Medulla oblongata (tissue), 1 donor: ENCODE results near the gene HSBP1L1.
"Not testable (repeated sequence)": the region's sequence is repeated elsewhere in the genome, so short reads cannot be mapped to it uniquely, and the experiment has no call there.

Source experiments
- DNase-seq: peaks from one replicate; pipeline ENCODE4 v3.0.0-alpha.2; 2015; ENCODE audit errors: extremely low spot score

Gene HSBP1L1

DNA sequence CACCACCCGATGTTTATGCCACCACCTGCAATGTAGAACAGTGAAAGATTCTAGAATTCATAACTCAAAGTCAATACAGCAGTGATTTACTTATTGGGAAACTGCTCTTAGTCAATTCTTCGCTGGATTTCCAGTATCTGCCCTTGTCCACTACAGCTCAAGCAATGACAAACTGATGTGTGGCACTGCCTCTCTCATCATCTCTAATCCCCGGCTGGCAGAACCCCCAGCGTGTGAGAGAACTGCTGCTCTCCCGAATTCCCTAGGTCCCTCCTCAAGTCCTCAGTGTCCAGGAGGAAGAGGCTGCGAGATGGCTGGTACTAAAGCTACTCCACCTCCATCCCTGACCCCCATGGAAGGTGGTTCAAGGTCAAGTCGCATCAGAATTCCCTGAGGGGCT lies 22.3 kb downstream of the HSBP1L1 start:
- no peak for DNase-seq

- no peak for DNase-seq
These were observed 23.1 kb downstream of the HSBP1L1 start for GRCh38 chr18:79987566-79987965.

- DNase-seq = peak; percentile 59
These were observed 23.6 kb downstream of the HSBP1L1 start for GRCh38 chr18:79988071-79988450.

DNA sequence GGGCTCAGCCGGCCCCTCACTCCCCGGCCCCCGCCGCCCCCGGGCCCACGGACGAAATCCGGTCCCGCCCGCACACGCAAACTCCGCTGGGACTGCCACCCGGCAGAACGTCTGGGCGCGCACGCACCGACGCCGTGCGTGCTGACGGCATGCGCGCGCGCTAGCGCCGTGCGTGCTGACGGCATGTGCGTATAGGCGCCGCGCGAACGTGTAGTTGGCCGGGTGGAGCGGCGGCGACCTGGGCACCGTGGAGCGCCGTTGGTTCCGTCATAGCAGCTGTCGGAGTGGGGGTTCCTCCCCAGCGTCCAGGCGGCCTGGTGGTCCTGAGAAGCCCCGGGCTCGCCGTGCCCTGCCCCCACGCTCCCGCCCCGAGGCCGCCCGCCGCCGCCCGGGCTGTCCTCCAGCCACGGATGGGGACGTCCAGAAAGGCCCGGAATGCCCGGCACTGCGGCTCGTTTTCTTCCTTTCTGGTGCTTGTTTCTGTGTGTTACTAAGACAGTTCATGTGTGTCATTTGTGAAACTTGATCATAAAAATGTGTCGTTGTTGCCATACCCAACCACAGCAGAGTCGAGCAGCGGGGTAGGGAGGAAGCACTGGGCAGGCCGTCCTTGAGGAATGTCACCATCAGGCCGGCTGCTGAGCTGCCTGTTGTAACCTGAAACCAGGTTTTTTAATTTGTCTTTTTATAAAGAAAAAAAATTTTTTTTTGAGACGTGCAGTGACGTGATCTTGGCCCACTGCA lies 24.2 kb downstream of the HSBP1L1 start, which contains the start of gene TXNL4A:
Gene TXNL4A (minus strand): TSS at position 113 of the 744 bp plus-strand sequence. CDS start 171 bp downstream, outside the sequence.
- DNase-seq = peak; percentile 88

- DNase-seq = no peak
These were observed 24.7 kb downstream of the HSBP1L1 start for GRCh38 chr18:79989195-79989497.

- DNase-seq = no peak
These were observed 27.1 kb downstream of the HSBP1L1 start for GRCh38 chr18:79991494-79991893.

DNA sequence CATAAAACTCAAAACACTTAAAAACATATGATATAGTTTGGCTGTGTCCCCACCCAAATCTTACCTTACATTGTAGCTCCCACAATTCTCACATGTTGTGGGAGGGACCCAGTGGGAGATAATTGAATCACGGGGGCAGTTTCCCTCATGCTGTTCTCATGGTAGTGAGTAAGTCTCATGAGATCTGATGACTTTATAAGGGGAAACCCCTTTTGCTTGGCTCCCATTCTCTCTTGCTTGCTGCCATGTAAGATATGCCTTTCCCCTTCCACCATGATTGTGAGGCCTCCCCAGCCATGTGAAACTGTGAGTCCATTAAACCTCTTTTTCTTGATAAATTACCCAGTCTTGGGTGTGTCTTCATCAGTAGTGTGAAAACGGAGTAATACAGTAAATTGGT lies 35.3 kb downstream of the HSBP1L1 start:
- DNase-seq = not testable (repeated sequence)

DNA sequence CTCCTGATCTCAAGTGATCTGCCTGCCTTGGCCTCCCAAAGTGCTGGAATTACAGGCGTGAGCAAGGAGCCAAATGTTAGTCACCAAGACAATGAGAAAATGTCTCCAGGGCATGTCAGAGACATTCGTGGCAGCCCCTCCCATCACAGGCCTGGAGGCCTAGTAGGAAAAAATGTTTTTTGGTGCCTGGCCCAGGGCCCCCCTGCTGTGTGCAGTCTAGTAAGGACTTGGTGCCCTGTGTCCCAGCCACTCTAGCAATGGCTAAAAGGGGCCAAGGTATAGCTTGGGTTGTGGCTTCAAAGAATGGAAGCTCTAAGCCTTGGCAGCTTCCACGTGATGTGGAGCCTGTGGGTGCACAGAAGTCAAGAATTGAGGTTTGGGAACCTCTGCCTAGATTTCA lies 36.4 kb downstream of the HSBP1L1 start:
- no peak for DNase-seq

DNA sequence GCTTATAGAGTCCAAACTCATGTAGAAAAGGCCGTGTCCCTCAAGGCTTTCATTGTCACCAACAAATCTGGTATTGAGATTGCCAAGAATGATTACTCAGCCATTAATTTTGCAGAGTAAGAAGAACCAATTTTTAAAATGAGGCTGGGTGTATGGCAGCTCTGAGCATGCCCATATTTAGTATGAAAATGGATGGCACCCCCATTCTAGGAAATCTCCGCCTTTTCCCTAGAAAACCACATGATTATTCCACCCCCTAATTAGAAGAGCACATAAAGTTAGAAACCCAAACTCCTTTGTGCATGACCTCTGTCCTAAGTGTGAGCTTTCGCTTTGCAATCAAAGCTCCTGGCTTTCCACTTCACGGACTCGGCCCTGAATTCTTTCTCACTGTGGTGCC lies 38.0 kb downstream of the HSBP1L1 start:
- DNase-seq = no peak

- no peak for DNase-seq
These were observed 40.3 kb downstream of the HSBP1L1 start for GRCh38 chr18:80004600-80005342.

- DNase-seq = no peak
These were observed 42.3 kb downstream of the HSBP1L1 start for GRCh38 chr18:80006724-80007123.

DNA sequence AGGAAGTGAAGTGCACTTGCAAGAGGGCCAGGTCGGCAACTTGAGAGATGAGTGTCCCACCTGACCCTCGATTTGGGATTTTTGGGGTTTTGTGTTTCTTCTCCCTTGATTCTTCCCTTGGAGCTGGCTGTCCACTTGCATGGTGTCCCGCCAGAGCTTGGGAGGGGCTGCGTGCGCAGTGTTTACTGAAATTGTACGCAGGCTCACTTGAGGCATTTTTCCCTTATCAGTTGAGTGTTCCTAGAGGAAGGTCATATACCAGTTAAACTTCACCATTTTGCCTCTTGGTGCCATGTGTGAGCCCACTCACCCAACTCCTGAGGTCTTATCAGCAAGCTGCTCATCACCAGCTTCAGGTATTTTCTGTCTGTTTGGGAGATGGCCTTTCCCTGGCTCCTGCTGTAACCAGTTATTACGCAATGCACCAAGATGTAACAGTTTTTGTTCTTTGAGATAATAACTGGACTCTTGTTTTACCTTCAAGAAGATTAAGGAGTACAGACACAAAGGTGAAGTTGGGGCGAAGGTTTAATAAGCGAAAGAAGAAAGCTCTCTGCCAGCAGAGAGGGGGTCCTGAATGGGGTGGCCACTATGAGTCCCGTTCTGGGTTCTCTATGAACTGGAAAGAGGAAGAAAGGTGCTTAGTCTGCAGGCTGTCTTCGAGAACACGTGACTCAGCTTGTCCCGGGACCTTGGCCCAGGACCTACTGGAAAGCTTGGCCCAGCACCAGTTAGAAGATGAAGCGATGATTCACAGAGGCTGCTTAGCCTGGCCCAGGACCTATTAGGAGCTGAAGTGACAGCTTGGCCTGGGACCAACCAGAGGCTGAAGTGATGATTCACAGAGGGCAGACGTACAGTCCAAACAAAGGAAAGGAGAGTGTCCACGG lies 45.5 kb downstream of the HSBP1L1 start:
- peak; percentile 40 for DNase-seq

DNA sequence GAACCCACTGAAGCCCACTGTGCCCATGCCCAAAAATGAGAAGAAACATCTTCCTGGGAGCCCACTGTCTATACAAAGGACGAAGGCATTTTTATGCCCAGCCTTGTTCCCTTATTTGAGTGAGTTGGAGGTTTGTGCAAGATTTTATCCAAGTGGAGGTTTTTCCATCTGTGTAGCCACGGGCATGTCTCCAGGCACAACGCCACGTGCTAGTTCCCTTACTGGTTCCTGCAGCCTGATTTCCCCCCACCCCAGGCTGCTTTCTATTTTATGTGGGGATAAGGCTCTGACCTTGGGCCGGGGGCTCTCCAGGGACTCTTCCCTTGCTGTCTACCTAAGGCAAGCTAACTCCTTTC lies 46.1 kb downstream of the HSBP1L1 start:
- DNase-seq = no peak

DNA sequence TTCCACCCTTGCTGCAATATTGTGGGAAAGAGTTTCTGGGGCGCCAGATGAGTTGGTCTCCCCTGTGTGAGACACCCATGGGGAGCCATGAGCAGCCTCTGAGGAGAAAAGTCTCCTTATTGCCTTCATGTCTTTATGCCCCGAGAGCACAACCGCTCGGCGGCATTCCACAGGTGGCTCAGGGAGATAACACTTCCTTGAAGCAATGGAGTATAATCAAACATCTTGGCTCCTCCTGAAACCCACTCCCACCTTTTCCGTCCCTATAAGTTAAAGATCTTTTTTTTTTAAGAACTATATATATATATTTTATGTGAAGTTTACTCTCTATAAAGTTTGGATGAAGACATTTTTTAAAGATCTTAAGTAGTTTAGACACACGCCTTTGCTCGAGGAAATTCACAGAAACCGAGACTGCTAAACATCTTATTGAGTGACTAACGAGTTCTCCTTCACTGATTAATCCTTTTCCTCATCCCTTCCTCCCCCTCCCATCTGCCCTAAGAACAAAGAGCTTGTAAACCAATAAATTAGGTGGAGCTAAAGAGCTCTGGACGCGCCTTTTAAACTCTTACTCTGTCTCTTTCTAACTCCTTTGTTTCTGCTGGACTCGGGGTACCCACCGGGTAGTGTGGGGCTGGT lies 47.2 kb downstream of the HSBP1L1 start:
- not testable (repeated sequence) for DNase-seq

DNA sequence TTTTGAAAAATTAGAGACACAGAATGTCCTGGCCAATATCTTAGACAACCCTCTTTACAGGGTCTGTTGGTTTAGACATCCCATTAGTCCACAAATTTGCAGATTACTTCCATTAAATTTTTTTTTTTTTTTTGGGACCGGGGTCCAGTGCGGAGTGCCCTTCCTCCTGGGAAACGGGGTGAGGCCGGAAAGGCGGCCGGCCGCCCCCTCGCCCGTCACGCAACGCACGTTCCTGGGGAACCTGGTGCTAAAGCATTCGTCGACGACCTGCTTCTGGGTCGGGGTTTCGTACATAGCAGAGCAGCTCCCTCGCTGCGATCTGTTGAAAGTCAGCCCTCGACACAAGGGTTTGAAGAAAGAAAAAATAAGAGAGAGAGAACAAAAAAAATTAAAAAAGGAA lies 48.3 kb downstream of the HSBP1L1 start:
- no peak for DNase-seq
